Measurements from ENCODE around the gene SOX9.

Gene SOX9

DNA sequence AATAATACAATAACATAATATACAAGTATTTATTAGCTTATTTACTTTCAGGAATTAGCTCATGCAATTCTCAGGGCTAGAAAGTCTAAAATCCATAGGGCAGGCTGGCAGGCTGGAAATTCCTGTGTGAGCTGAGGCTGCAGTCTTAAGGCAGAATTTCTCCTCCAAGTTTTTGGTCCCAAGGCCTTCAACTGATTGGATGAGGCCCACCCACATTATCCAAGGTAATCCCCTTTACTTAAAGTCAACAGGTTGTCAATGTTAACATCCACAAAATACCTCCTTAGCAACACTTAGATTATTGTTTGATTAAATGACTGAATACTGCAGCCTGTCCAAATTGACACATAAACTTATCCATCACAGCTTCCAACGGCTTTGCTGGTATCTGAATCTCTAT is 32.9 kb upstream of the SOX9 start:
- no peaks in the 10 kb centered on the region for H3K79me2 ChIP-seq (ENCODE audit: insufficient read depth, low read length)
- H3K9me2 ChIP-seq (replicated peaks; ENCODE audit: insufficient read depth, low read length) = no peaks in the 10 kb centered on the region
- H4K20me1 ChIP-seq (ENCODE audit: low read depth, low read length) = no peaks in the 10 kb centered on the region
- no peak overlapping the region for H2AFZ ChIP-seq (ENCODE audit: low read depth, low read length, severe bottlenecking)
- no peaks in the 10 kb centered on the region for H3F3A ChIP-seq (ENCODE audit: insufficient read depth)
- TF ChIP-seq, protein P1, sequence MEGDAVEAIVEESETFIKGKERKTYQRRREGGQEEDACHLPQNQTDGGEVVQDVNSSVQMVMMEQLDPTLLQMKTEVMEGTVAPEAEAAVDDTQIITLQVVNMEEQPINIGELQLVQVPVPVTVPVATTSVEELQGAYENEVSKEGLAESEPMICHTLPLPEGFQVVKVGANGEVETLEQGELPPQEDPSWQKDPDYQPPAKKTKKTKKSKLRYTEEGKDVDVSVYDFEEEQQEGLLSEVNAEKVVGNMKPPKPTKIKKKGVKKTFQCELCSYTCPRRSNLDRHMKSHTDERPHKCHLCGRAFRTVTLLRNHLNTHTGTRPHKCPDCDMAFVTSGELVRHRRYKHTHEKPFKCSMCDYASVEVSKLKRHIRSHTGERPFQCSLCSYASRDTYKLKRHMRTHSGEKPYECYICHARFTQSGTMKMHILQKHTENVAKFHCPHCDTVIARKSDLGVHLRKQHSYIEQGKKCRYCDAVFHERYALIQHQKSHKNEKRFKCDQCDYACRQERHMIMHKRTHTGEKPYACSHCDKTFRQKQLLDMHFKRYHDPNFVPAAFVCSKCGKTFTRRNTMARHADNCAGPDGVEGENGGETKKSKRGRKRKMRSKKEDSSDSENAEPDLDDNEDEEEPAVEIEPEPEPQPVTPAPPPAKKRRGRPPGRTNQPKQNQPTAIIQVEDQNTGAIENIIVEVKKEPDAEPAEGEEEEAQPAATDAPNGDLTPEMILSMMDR (IDR thresholded peaks at IDR 0.05; ENCODE audit: insufficient read depth, low read length, poor library complexity, severe bottlenecking) = no peak
- no peak for TF ChIP-seq EZH2phosphoT487 (conservative IDR thresholded peaks at IDR 0.05; ENCODE audit: low read length)
- H3K27me3 ChIP-seq (ENCODE audit: low read length) = no peaks in the 10 kb centered on the region
- no peak overlapping the region for H3K4me3 ChIP-seq (ENCODE audit: insufficient read depth, low read length, poor library complexity, severe bottlenecking)
- no peak overlapping the region for H3K9ac ChIP-seq (ENCODE audit: low read length)
- H3K4me2 ChIP-seq (ENCODE audit: low read depth, low read length, poor library complexity, severe bottlenecking) = no peak overlapping the region
- H3K9me3 ChIP-seq (ENCODE audit: insufficient read depth, low read length) = no peaks in the 10 kb centered on the region
- H3K27ac ChIP-seq (ENCODE audit: low read depth, low read length) = no peak overlapping the region
- H3K36me3 ChIP-seq (ENCODE audit: low read length) = no peaks in the 10 kb centered on the region

DNA sequence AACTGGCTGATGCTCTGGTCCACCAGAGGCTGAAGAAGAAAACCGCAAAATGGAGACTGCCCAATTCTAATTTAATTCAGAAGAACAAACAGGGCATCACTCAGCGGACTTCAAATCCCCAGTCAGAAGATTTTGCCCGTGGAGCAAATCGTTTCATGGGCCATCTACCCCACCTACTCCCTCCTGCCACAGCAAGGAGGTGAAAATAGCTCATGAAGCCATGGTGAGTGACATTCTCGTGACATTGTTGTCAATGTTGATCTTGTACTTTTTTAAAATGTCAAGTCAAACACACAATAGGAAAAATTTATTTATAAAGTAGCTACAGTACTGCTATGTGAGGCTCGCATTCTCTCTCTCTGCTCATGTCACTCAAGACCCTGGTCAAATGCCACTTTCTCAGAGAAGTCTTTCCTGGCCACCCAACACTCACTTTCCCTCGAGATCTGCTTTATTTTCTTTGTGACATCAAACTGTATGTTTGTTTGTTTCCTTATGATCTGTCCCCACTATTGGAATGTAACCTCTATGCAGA is 31.3 kb upstream of the SOX9 start:
- H3K27me3 ChIP-seq (ENCODE audit: low read length) = no peaks in the 10 kb centered on the region
- H3K9me2 ChIP-seq (replicated peaks; ENCODE audit: insufficient read depth, low read length) = no peaks in the 10 kb centered on the region
- H3F3A ChIP-seq (ENCODE audit: insufficient read depth) = no peaks in the 10 kb centered on the region
- H3K36me3 ChIP-seq (ENCODE audit: low read length) = no peaks in the 10 kb centered on the region
- no peaks in the 10 kb centered on the region for H4K20me1 ChIP-seq (ENCODE audit: low read depth, low read length)
- H3K27ac ChIP-seq (ENCODE audit: low read depth, low read length) = no peak overlapping the region
- H3K4me2 ChIP-seq (ENCODE audit: low read depth, low read length, poor library complexity, severe bottlenecking) = no peak overlapping the region
- no peak overlapping the region for H3K4me3 ChIP-seq (ENCODE audit: insufficient read depth, low read length, poor library complexity, severe bottlenecking)
- no peak for TF ChIP-seq EZH2phosphoT487 (conservative IDR thresholded peaks at IDR 0.05; ENCODE audit: low read length)
- TF ChIP-seq, protein P1 (IDR thresholded peaks at IDR 0.05; ENCODE audit: insufficient read depth, low read length, poor library complexity, severe bottlenecking) = no peak
- H3K9me3 ChIP-seq (ENCODE audit: insufficient read depth, low read length) = no peaks in the 10 kb centered on the region
- no peaks in the 10 kb centered on the region for H3K79me2 ChIP-seq (ENCODE audit: insufficient read depth, low read length)
- H3K9ac ChIP-seq (ENCODE audit: low read length) = no peak overlapping the region
- H2AFZ ChIP-seq (ENCODE audit: low read depth, low read length, severe bottlenecking) = no peak overlapping the region

DNA sequence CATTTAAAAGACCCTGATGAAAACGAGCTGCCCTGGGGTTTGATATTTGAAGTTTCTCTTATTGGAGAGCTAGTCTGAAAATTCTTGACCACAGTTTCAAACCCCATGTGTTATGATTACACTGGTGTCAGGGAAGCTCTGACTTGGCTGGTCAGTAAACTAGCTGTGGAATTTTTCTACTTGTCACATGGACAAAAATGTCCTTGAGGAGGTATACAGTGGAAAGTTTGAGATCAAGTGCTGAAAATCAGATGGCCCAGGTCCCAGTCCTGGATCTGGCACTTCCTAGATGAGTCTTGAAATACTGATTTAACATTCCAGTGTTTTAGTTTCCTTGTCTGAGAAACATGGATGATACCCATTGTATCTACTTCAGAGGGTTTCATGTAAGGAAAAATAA is 30.7 kb upstream of the SOX9 start:
- no peak for TF ChIP-seq EZH2phosphoT487 (conservative IDR thresholded peaks at IDR 0.05; ENCODE audit: low read length)
- TF ChIP-seq, protein P1 (IDR thresholded peaks at IDR 0.05; ENCODE audit: insufficient read depth, low read length, poor library complexity, severe bottlenecking) = no peak
- Histone ChIP-seq H3K27ac (ENCODE audit: low read depth, low read length) (no peak overlapping the region), H3K4me3 (ENCODE audit: insufficient read depth, low read length, poor library complexity, severe bottlenecking) (no peak overlapping the region)

More for the DNA sequence above, 30.7 kb upstream of the SOX9 start:
- no peaks in the 10 kb centered on the region for H3K9me3 ChIP-seq (ENCODE audit: insufficient read depth, low read length)
- no peaks in the 10 kb centered on the region for H3K9me2 ChIP-seq (replicated peaks; ENCODE audit: insufficient read depth, low read length)
- H2AFZ ChIP-seq (ENCODE audit: low read depth, low read length, severe bottlenecking) = no peak overlapping the region
- no peak overlapping the region for H3K9ac ChIP-seq (ENCODE audit: low read length)
- H3K79me2 ChIP-seq (ENCODE audit: insufficient read depth, low read length) = no peaks in the 10 kb centered on the region
- H4K20me1 ChIP-seq (ENCODE audit: low read depth, low read length) = no peaks in the 10 kb centered on the region
- H3K4me2 ChIP-seq (ENCODE audit: low read depth, low read length, poor library complexity, severe bottlenecking) = no peak overlapping the region
- no peaks in the 10 kb centered on the region for H3F3A ChIP-seq (ENCODE audit: insufficient read depth)
- no peaks in the 10 kb centered on the region for H3K36me3 ChIP-seq (ENCODE audit: low read length)
- no peaks in the 10 kb centered on the region for H3K27me3 ChIP-seq (ENCODE audit: low read length)
